ENCODE results near the gene METTL14.

The METTL14 gene

DNA sequence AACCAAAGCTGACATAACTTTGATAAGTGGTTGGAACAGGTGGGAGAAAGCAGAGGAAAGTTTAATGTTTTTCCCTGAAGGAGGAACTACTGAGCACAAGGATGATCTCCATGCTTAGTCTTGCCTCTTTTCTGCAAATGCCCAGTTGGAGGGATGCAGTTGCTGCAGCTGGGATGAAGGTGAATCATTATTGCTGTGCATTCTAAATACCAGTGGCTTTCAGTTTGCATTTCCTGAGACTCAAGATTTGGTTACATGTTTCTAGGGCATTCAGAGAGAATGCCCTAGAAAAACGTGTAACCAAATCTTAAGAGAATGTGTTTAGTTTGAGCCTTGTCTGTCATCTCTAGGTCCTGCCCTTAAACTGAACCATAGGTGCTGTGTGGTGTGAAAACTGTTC is 42.2 kb downstream of the METTL14 start:
- TF ChIP-seq CTCF (IDR thresholded peaks at IDR 0.05; ENCODE audit: low read depth, low read length), result no peak
- no peak for TF ChIP-seq EZH2phosphoT487 (IDR thresholded peaks at IDR 0.05; ENCODE audit: low read depth)
- Histone ChIP-seq H3K9ac (ENCODE audit: low read length) (no peak overlapping the region), H3K9me3 (ENCODE audit: insufficient read depth, low read length) (no peaks in the 10 kb centered on the region), H3K27me3 (ENCODE audit: low read depth, low read length) (no peaks in the 10 kb centered on the region), H2AFZ (ENCODE audit: low read depth, low read length) (no peak overlapping the region), H3K36me3 (replicated peaks; ENCODE audit: low read depth, low read length) (peaks cover 66% of the 10 kb centered on the region), H3K4me1 (ENCODE audit: low read length) (no peaks in the 10 kb centered on the region), H3K79me2 (ENCODE audit: low read length) (no peaks in the 10 kb centered on the region), H3K4me2 (ENCODE audit: low read length) (no peak overlapping the region), H4K20me1 (ENCODE audit: insufficient read depth, low read length) (no peaks in the 10 kb centered on the region), H3K4me3 (ENCODE audit: low read length) (no peak overlapping the region), H3K27ac (ENCODE audit: low read length) (no peak overlapping the region)

- no peak for TF ChIP-seq CTCF (IDR thresholded peaks at IDR 0.05; ENCODE audit: low read depth, low read length)
- no peak for TF ChIP-seq EZH2phosphoT487 (IDR thresholded peaks at IDR 0.05; ENCODE audit: low read depth)
- Histone ChIP-seq H3K4me1 (ENCODE audit: low read length) (no peaks in the 10 kb centered on the region), H3K9ac (ENCODE audit: low read length) (no peak overlapping the region), H3K4me3 (ENCODE audit: low read length) (no peak overlapping the region), H3K9me3 (ENCODE audit: insufficient read depth, low read length) (no peaks in the 10 kb centered on the region), H3K27me3 (ENCODE audit: low read depth, low read length) (no peaks in the 10 kb centered on the region), H4K20me1 (ENCODE audit: insufficient read depth, low read length) (no peaks in the 10 kb centered on the region), H3K4me2 (ENCODE audit: low read length) (no peak overlapping the region), H3K36me3 (replicated peaks; ENCODE audit: low read depth, low read length) (peaks cover 67% of the 10 kb centered on the region), H3K27ac (ENCODE audit: low read length) (no peak overlapping the region), H2AFZ (ENCODE audit: low read depth, low read length) (no peak overlapping the region), H3K79me2 (ENCODE audit: low read length) (no peaks in the 10 kb centered on the region)
Observed at GRCh38 chr4:118729287-118730286, 44.4 kb downstream of the METTL14 start.

GRCh38 chr4:118730683-118731082 is 45.5 kb downstream of the METTL14 start:
- Histone ChIP-seq H3K9me3 (ENCODE audit: insufficient read depth, low read length) (no peaks in the 10 kb centered on the region), H3K36me3 (replicated peaks; ENCODE audit: low read depth, low read length) (peaks cover 66% of the 10 kb centered on the region), H4K20me1 (ENCODE audit: insufficient read depth, low read length) (no peaks in the 10 kb centered on the region), H2AFZ (ENCODE audit: low read depth, low read length) (no peak overlapping the region), H3K4me2 (ENCODE audit: low read length) (no peak overlapping the region), H3K27ac (ENCODE audit: low read length) (no peak overlapping the region), H3K27me3 (ENCODE audit: low read depth, low read length) (no peaks in the 10 kb centered on the region), H3K4me3 (ENCODE audit: low read length) (no peak overlapping the region), H3K9ac (ENCODE audit: low read length) (no peak overlapping the region), H3K4me1 (ENCODE audit: low read length) (no peaks in the 10 kb centered on the region), H3K79me2 (ENCODE audit: low read length) (no peaks in the 10 kb centered on the region)
- TF ChIP-seq EZH2phosphoT487 (IDR thresholded peaks at IDR 0.05; ENCODE audit: low read depth) (no peak), CTCF (IDR thresholded peaks at IDR 0.05; ENCODE audit: low read depth, low read length) (no peak)

- Histone ChIP-seq H3K4me1 (ENCODE audit: low read length) (no peaks in the 10 kb centered on the region), H3K9ac (ENCODE audit: low read length) (no peak overlapping the region), H3K27ac (ENCODE audit: low read length) (no peak overlapping the region), H2AFZ (ENCODE audit: low read depth, low read length) (no peak overlapping the region), H3K4me2 (ENCODE audit: low read length) (no peak overlapping the region), H4K20me1 (ENCODE audit: insufficient read depth, low read length) (no peaks in the 10 kb centered on the region), H3K79me2 (ENCODE audit: low read length) (no peaks in the 10 kb centered on the region), H3K27me3 (ENCODE audit: low read depth, low read length) (no peaks in the 10 kb centered on the region), H3K9me3 (ENCODE audit: insufficient read depth, low read length) (no peaks in the 10 kb centered on the region), H3K4me3 (ENCODE audit: low read length) (no peak overlapping the region), H3K36me3 (replicated peaks; ENCODE audit: low read depth, low read length) (peaks cover 54% of the 10 kb centered on the region)
- TF ChIP-seq CTCF (IDR thresholded peaks at IDR 0.05; ENCODE audit: low read depth, low read length), result no peak
- no peak for TF ChIP-seq EZH2phosphoT487 (IDR thresholded peaks at IDR 0.05; ENCODE audit: low read depth)
Observed at GRCh38 chr4:118732591-118733330, 47.6 kb downstream of the METTL14 start.
